Stimulated activated CD4-positive, alpha-beta T cell treated with anti-CD3 and anti-CD28 coated beads, TNF-alpha, amount 100 ng/mL, for 4 hours (primary cell): ENCODE results near the gene POLL.

ENCODE experiments used
- DNase-seq, 3 experiments: peaks; one replicate each; pipeline ENCODE4 v3.0.0-alpha.2; 2020; ENCODE audit warnings: low read depth in 3 of 3

Gene POLL

DNA sequence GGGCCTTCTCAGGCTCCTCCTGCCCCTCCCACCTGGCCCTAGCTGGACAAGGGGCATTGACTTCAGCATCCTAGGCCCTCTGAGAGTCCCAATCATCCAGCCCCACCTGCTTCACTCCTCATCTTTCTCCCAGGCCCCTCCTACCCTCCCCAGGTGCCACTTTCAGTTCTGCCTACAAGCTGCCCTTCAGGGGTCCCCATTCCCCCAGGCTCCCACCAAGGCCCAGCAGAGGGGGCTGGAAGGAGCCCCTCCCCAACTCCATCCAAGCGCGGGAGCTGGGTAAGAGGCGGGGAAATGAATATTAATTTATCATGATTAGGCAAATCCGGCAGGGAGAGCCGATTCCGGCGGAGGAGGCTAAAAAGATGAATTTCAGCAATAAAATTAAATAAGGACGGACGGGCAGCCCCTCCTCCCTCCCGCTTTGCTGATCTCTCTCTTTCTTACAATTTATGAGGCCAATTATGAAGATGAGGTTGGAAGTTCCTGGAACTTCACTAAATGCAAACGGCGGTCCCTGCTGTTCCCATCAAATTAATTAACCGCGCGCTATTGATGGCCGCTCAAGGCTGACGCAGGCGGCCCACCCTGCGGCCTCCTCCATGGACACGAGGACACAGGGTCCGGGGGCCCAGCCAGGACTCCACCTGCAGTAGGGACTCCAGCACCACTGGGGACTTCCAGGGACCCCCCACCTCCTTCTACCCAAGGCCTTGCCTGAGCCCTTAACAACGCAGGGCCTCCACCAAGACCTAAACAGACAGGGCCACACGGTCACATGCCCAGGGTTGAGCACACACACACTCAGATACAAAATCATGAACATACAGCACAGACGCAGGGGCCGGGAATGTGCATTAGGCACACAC is 13.9 kb downstream of the POLL start:
- DNase-seq, result no peak

DNA sequence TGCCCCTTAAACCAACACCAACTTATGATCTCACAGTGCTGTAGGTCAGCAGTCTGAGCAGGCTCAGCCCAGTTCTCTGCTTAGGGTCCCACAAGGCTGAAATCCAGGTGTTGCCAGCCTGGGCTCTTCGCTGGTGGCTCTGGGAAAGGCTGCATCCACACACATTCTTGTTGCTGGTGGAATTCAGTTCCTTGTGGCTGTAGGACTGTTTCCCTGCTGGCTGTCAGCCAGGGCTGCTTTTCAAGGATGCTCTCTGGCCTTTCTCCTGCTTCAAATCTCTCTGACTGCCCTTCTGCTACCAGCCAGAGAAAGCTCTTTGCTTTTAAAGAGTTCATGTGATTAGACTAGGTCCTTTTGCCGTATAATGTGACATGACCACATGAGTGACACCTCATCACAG is 15.3 kb downstream of the POLL start:
- DNase-seq, result no peak

- no peak for DNase-seq
Observed at GRCh38 chr10:101572126-101572525, 15.9 kb downstream of the POLL start.

DNA sequence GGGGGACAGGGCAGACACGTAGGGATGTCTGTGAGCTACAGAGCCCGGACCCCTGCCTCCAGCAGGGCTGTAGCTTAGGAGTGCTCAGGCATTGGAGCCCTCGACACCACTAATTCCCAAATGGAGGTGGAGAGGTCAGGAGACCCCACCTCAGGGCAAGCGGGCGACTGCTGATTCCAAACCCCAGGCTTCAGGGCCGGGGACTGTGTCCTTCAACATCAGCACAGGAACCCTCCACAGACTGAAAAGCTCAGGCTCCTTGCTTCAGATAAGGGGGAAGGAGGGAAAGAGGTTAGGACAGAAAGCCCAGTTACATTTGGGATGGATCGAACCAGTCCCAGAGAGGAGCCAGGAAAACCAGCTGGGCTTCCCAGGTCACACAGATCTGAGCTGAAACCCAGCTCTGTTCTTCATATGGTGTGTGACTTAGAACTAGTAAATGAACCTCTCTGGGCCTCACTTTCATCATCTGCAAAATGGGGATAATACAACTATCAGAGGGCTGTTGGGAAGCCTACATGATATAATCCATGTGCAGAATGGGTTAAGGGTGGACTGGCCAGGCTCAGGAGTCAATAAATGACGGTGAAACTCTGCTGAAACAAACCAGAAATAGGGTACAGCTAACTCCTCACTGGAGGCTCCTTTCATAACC is 16.7 kb downstream of the POLL start:
- DNase-seq, result no peak

- DNase-seq, result no peak
Observed at GRCh38 chr10:101570428-101571270, 17.4 kb downstream of the POLL start.

GRCh38 chr10:101569622-101570427 is 18.2 kb downstream of the POLL start:
- DNase-seq, result peak; percentile 62 to 74 (median 66)

GRCh38 chr10:101569323-101569621 is 18.8 kb downstream of the POLL start:
- no peak for DNase-seq

- DNase-seq, result no peak
Observed at GRCh38 chr10:101568054-101568745, 19.9 kb downstream of the POLL start.

- DNase-seq, result no peak
Observed at GRCh38 chr10:101567165-101568006, 20.7 kb downstream of the POLL start.

- no peak for DNase-seq
Observed at GRCh38 chr10:101566333-101567164, 21.5 kb downstream of the POLL start.

DNA sequence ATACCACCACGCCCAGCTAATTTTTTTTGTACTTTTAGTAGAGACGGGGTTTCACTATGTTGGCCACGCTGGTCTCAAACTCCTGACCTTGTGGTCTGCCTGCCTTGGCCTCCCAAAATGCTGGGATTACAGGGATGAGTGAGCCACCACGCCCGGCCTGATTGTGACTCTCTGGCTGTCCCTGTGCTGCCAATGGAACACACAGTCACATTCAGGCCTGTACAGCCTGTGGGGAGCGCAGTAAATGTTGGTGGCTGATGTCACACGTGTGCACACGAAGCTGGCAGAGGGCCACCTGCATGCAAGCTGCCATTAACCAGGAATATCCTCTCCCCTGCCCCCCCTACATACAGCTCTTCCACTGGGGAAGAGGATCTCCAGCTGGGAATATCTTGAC is 22.1 kb downstream of the POLL start:
- DNase-seq, result no peak

- DNase-seq, result no peak
Observed at GRCh38 chr10:101565370-101565900, 22.6 kb downstream of the POLL start.

DNA sequence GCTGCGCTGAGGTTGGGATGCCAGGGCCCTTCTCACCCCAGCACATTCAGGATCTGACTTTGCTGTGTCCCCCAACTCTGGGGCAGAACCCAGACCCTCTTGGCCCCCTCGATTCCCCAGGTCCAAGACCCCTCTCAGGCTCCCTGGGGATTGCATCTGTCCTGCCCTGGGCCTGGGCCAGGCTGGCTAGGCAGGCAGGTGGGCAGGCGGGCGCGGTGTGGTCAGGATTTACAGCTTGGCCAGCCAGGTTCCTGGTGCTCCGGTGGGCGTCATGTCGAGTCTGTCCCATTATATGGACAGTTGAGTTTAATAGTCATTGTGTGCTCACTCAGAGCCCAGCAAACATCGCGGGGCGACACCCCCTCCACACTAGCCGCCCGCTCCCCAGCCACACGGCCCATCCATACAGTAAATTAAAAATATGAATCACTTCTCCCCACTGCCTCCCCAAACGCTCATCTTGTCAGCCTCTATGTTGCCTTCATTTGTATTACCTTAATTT is 23.5 kb downstream of the POLL start:
- DNase-seq, result no peak

- no peak for DNase-seq
Observed at GRCh38 chr10:101563497-101564040, 24.5 kb downstream of the POLL start.

DNA sequence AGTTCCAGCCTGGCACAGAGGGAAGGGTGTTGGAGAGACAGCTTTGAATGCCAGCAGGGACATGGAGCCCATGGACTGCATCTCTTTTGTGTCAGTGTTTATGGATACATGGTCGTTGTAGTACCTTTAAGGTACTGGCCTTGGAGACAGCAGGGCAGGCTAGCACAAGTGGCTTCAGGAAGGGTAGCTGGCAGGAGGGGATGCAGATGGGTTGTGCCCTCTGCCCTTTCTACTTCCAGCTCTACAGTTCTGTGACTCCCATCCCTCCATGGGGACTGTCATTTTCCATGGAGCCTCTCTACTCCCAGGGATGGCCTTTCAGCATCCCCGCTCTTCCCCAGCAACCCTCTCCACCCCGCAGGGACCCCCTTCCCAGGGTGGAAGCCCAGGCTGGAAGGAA is 25.1 kb downstream of the POLL start:
- no peak for DNase-seq

DNA sequence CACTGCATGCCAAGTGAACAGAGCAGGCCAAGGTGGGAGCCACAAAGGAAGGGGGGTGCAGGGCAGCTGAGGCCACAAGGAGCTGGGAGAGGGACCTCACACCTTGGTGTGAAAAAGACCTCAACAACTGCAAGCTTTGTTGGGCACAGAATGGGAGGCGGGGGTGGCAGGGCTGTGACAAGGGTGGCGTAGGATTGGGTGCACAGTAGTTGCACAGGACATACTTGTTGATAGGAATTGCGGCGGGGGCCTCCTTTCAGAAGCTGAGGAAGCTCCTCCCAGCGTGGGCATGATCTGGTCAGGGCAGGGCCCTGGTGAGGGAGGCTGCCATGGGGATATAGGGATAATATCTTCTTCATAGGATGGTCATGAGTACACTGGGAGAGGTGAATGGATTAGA is 25.8 kb downstream of the POLL start:
- no peak for DNase-seq

DNA sequence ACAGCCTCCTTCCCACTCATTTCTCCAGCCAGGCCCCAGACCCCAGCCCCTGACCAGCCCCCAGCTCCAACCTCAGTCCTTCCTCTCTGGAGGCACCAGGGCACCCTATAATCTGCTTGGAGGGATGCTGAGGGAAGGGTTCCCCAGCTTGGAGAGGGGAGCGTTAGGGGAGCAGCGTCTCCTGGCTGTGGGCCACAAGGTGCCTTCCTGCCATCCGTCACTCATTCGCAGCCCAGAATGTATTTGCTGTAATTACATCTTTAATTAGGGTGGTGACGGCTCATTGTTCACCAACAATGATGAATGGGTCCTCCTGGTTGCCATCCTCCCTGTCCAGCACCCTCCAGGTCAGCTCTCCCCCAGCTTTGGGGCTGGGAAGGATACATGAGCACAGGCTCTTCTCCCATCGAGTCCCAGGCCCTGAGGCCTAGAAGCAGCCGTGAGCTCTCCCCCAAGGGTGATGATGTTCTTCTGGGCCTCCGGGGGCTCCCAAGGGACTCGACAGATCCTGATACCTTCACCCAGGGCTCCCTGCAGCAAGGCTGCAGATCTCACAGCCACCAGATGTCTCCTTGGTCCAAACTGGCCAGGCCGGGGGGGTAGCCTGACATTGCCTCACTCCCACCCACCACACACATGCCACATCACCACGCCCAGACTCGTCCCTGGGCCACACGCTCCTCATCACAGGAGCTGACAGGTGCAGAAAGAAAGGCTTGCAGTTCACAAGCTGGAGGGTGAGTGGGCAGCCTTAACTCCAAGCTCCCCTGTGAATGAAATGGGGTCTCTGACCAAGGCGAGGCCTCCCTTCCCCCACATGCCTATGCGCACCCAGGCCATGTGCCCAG is 26.8 kb downstream of the POLL start:
- no peak for DNase-seq
